ENCODE results near the gene NRL.
"Not testable (repeated sequence)": the region's sequence is repeated elsewhere in the genome, so short reads cannot be mapped to it uniquely, and the experiment has no call there.

The NRL gene

DNA sequence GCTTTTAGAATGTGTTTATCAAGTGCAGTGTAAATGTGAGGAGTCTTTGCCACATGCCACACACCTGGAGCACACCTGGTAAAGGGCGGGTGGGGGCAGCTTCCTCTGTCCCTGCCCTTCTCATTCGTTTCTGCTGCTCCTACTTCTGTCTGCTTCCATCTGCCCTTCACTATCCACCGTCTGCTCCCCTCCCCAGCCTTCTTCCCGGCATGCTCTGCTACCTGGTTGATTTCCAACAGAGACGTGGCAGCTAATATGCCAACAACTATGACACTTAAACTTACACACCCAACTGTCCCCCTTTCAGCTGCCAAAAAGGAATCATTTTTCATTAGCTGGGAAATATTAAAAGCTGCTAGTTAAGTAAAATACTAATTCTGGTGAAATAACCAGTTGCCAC lies 72.0 kb downstream of the NRL start:
- Histone ChIP-seq H3K4me3 (ENCODE audit: low read depth, low read length) (no peak overlapping the region), H3K4me1 (peaks cover under 1% of the 10 kb centered on the region), H3K36me3 (ENCODE audit: control insufficient read depth, insufficient read depth, low read length) (no peaks in the 10 kb centered on the region), H3K4me2 (ENCODE audit: low read length) (no peak overlapping the region), H3K27me3 (ENCODE audit: control insufficient read depth, insufficient read depth, low read length) (no peaks in the 10 kb centered on the region), H3K9me3 (ENCODE audit: control insufficient read depth, low read length) (no peaks in the 10 kb centered on the region), H3K79me2 (no peaks in the 10 kb centered on the region), H3K27ac (no peak overlapping the region), H2AFZ (no peak overlapping the region), H3K9ac (no peak overlapping the region)
- TF ChIP-seq, protein P1, sequence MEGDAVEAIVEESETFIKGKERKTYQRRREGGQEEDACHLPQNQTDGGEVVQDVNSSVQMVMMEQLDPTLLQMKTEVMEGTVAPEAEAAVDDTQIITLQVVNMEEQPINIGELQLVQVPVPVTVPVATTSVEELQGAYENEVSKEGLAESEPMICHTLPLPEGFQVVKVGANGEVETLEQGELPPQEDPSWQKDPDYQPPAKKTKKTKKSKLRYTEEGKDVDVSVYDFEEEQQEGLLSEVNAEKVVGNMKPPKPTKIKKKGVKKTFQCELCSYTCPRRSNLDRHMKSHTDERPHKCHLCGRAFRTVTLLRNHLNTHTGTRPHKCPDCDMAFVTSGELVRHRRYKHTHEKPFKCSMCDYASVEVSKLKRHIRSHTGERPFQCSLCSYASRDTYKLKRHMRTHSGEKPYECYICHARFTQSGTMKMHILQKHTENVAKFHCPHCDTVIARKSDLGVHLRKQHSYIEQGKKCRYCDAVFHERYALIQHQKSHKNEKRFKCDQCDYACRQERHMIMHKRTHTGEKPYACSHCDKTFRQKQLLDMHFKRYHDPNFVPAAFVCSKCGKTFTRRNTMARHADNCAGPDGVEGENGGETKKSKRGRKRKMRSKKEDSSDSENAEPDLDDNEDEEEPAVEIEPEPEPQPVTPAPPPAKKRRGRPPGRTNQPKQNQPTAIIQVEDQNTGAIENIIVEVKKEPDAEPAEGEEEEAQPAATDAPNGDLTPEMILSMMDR (IDR thresholded peaks at IDR 0.05): no peak

DNA sequence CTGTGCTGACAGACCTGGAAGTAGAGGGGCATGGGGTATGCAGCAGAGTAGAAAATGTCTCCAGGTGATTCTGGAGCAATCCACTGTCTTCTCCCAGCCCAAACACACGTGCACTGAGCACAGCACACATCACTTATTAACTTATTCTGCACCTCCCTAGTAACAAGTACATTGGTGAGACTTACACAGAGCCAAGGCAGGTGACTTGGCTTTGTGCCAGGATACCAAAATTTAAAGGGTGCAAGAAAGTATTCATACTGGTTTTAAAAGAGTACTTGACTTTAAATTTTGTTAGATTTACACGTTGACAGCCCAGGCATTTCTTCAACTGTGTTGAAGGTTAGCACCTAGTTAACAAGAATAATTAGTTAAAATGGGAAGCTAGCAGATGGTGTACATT lies 74.1 kb downstream of the NRL start:
- H3K4me2 ChIP-seq (ENCODE audit: low read length): no peak overlapping the region
- no peak overlapping the region for H3K9ac ChIP-seq
- H3K4me1 ChIP-seq: peaks cover 9% of the 10 kb centered on the region
- H3K27me3 ChIP-seq (ENCODE audit: control insufficient read depth, insufficient read depth, low read length): no peaks in the 10 kb centered on the region
- H3K9me3 ChIP-seq (ENCODE audit: control insufficient read depth, low read length): no peaks in the 10 kb centered on the region
- H3K4me3 ChIP-seq (ENCODE audit: low read depth, low read length): no peak overlapping the region
- no peak overlapping the region for H3K27ac ChIP-seq
- no peak overlapping the region for H2AFZ ChIP-seq
- no peaks in the 10 kb centered on the region for H3K79me2 ChIP-seq
- TF ChIP-seq, protein P1 (IDR thresholded peaks at IDR 0.05): no peak
- H3K36me3 ChIP-seq (ENCODE audit: control insufficient read depth, insufficient read depth, low read length): no peaks in the 10 kb centered on the region

DNA sequence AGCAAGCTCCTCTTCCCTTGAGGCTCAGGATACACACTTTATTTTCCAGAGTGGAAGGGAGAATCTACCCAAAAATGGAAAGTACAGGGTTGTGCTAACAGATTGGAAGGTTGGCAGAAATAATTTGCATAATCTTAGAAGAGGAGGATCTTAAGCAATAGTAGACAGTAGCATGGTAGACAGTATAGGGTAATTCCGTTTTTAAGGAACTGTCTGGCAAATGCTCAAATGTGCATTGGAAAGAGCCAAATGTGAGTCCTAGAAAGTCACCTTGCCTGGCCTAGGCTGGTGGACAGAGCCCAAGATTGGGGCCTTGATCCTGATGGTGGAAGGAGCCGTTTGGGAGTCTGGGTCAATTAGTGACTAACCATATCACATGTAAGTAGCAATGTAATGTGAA lies 76.1 kb downstream of the NRL start:
- H3K9me3 ChIP-seq (ENCODE audit: control insufficient read depth, low read length): no peaks in the 10 kb centered on the region
- peaks cover 9% of the 10 kb centered on the region for H3K4me1 ChIP-seq
- H3K27me3 ChIP-seq (ENCODE audit: control insufficient read depth, insufficient read depth, low read length): no peaks in the 10 kb centered on the region
- H3K36me3 ChIP-seq (ENCODE audit: control insufficient read depth, insufficient read depth, low read length): no peaks in the 10 kb centered on the region
- H2AFZ ChIP-seq: no peak overlapping the region
- H3K27ac ChIP-seq: no peak overlapping the region
- H3K9ac ChIP-seq: no peak overlapping the region
- no peak overlapping the region for H3K4me2 ChIP-seq (ENCODE audit: low read length)
- TF ChIP-seq, protein P1 (IDR thresholded peaks at IDR 0.05): no peak
- H3K4me3 ChIP-seq (ENCODE audit: low read depth, low read length): no peak overlapping the region
- no peaks in the 10 kb centered on the region for H3K79me2 ChIP-seq

DNA sequence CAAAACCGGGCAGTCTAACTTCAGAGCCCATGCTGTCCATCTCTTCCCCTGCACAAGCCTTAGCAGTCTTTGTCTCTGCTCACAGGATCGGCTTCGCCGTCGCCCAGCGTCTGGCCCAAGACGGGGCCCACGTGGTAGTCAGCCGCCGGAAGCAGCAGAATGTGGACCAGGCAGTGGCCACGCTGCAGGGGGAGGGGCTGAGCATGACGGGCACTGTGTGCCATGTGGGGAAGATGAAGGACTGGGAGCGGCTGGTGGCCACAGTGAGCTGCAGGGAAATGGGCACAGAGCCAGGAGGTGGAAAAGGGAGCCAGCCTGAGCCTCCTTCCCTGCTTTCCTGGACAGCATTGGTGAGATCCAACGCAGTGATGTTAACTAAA lies 77.1 kb downstream of the NRL start:
- H3K9me3 ChIP-seq (ENCODE audit: control insufficient read depth, low read length): no peaks in the 10 kb centered on the region
- H3K4me2 ChIP-seq (ENCODE audit: low read length): no peak overlapping the region
- no peak overlapping the region for H3K4me3 ChIP-seq (ENCODE audit: low read depth, low read length)
- no peak overlapping the region for H3K9ac ChIP-seq
- H3K79me2 ChIP-seq: no peaks in the 10 kb centered on the region
- H3K27ac ChIP-seq: no peak overlapping the region
- TF ChIP-seq, protein P1 (IDR thresholded peaks at IDR 0.05): no peak
- H3K4me1 ChIP-seq: peaks cover 9% of the 10 kb centered on the region
- no peak overlapping the region for H2AFZ ChIP-seq
- no peaks in the 10 kb centered on the region for H3K27me3 ChIP-seq (ENCODE audit: control insufficient read depth, insufficient read depth, low read length)
- no peaks in the 10 kb centered on the region for H3K36me3 ChIP-seq (ENCODE audit: control insufficient read depth, insufficient read depth, low read length)

DNA sequence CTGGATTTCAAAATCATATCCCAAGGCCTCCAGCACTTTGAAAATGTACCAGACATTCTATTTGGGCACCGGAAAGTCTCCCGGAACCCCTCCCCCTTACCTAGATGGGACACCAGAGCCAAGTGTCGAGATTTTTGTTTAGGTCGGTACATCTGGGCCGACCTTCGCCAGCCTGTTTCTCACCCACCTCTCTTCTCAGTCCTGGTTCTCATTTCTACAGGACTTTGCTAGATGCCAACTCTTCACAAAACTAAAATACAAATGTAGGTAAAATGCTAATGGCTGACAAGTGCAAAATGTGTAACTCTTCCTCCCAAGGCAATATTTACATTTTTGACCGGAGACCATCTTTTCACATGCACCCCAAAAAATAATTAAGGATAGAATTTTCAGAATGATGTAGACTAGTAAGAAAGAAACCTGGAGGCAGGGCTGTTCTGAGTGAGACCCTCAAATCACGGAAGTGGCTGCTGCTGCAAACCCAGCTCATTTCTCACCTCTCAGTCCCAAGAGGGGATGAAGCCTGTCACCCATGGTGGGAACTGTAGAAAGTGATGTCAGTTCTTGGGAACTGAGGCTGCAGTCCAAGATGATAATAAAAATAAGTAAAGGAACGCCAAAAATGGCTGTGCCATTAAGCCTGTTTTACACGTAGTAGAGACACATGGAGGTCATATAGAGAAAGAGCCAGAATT lies 77.6 kb downstream of the NRL start:
- not testable (repeated sequence) for H3K4me1 ChIP-seq; H3K9me3 ChIP-seq (ENCODE audit: control insufficient read depth, low read length); H3K36me3 ChIP-seq (ENCODE audit: control insufficient read depth, insufficient read depth, low read length); H3K79me2 ChIP-seq; H3K27me3 ChIP-seq (ENCODE audit: control insufficient read depth, insufficient read depth, low read length)
- Histone ChIP-seq H3K4me3 (ENCODE audit: low read depth, low read length) (peak overlapping the region; percentile 60), H2AFZ (peak overlapping the region; percentile 96), H3K4me2 (ENCODE audit: low read length) (peak overlapping the region; percentile 77), H3K27ac (peak overlapping the region; percentile 83), H3K9ac (peak overlapping the region; percentile 78)
